ENCODE measurements around the gene SLC25A25. TPM values are rescaled to one million over a fixed set of nuclear protein-coding genes. Genes with fewer than 3 reads are reported as not detected.

SLC25A25 gene
- total and polyA plus RNA-seq, 9 of the 15 experiments (the other 6 are each of a cell fraction or from before 2014, with no cell fraction given): 0.07 to 35.9 (median 23.2) TPM

GRCh38 chr9:128077847-128078503 lies 9.9 kb downstream of the SLC25A25 start (continued):
- 0 out of 2 replicates have a peak, but pooled peaks have one; percentile 31 for TF ChIP-seq HEY1 (CRISPR knock-in tag; IDR thresholded peaks at IDR 0.05; ENCODE audit: borderline replicate concordance)
- TF ChIP-seq TGIF2 (CRISPR knock-in tag; IDR thresholded peaks at IDR 0.05): no peak
- TF ChIP-seq MAZ (CRISPR knock-in tag; conservative IDR thresholded peaks at IDR 0.05 in 1 of 2, IDR thresholded peaks at IDR 0.05 in 1 of 2): peak in 1 of 2 experiments; percentile 49; a peak in 3 of 4 replicates
- TF ChIP-seq, protein P1, sequence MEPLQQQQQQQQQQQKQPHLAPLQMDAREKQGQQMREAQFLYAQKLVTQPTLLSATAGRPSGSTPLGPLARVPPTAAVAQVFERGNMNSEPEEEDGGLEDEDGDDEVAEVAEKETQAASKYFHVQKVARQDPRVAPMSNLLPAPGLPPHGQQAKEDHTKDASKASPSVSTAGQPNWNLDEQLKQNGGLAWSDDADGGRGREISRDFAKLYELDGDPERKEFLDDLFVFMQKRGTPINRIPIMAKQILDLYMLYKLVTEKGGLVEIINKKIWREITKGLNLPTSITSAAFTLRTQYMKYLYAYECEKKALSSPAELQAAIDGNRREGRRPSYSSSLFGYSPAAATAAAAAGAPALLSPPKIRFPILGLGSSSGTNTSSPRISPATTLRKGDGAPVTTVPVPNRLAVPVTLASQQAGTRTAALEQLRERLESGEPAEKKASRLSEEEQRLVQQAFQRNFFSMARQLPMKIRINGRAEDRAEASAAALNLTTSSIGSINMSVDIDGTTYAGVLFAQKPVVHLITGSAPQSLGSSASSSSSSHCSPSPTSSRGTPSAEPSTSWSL (CRISPR knock-in tag; IDR thresholded peaks at IDR 0.05; ENCODE audit: borderline replicate concordance): no peak
- TF ChIP-seq SOX6 (IDR thresholded peaks at IDR 0.05): peak; percentile 31; the same call in 1 of the 2 replicates
- TF ChIP-seq TAL1 (IDR thresholded peaks at IDR 0.05): peak; percentile 41; the same call in 1 of the 2 replicates
- TF ChIP-seq ZNF175 (CRISPR knock-in tag; IDR thresholded peaks at IDR 0.05; ENCODE audit: low read depth): no peak
- peak; percentile 97 for TF ChIP-seq JUND (IDR thresholded peaks at IDR 0.05; ENCODE audit: borderline replicate concordance, low read depth, low read length)
- peak; percentile 92; the same call in 2 of the 3 replicates for TF ChIP-seq JUND (tag; IDR thresholded peaks at IDR 0.05; ENCODE audit: borderline replicate concordance, low read depth, low read length)
- TF ChIP-seq ZNF589 (CRISPR knock-in tag; IDR thresholded peaks at IDR 0.05; ENCODE audit: low read depth): no peak
- peak; percentile 48; the same call in 1 of the 2 replicates for TF ChIP-seq MYNN (IDR thresholded peaks at IDR 0.05)
- TF ChIP-seq MYNN (CRISPR knock-in tag; IDR thresholded peaks at IDR 0.05): no peak
- peak; percentile 88 for TF ChIP-seq JUN (IDR thresholded peaks at IDR 0.05; ENCODE audit: borderline replicate concordance, low read depth, low read length)
- TF ChIP-seq JUN (CRISPR knock-in tag; IDR thresholded peaks at IDR 0.05; ENCODE audit: borderline replicate concordance): no peak
- no peak for TF ChIP-seq HMG20B (CRISPR knock-in tag; IDR thresholded peaks at IDR 0.05)
- 0 out of 2 replicates have a peak, but pooled peaks have one; percentile 29 for TF ChIP-seq ZNF197 (CRISPR knock-in tag; IDR thresholded peaks at IDR 0.05; ENCODE audit: low read depth)
- no peak for TF ChIP-seq ZNF431 (CRISPR knock-in tag; IDR thresholded peaks at IDR 0.05)
- TF ChIP-seq ZFP36 (IDR thresholded peaks at IDR 0.05; ENCODE audit: low read depth, low read length, partially characterized antibody): peak; percentile 61
- peak; percentile 84 for TF ChIP-seq SMARCA4 (IDR thresholded peaks at IDR 0.05)
- TF ChIP-seq ARID1B (IDR thresholded peaks at IDR 0.05): peak; percentile 74
- TF ChIP-seq ZNF311 (CRISPR knock-in tag; IDR thresholded peaks at IDR 0.05): peak; percentile 42; the same call in 1 of the 2 replicates
- TF ChIP-seq TCF3 (CRISPR knock-in tag; IDR thresholded peaks at IDR 0.05): 0 out of 2 replicates have a peak, but pooled peaks have one; percentile 5
- TF ChIP-seq ZNF561 (CRISPR knock-in tag; conservative IDR thresholded peaks at IDR 0.05): 0 out of 2 replicates have a peak, but pooled peaks have one; percentile 62
- TF ChIP-seq SP1 (CRISPR knock-in tag; IDR thresholded peaks at IDR 0.05): no peak; the same call in 1 of the 2 replicates
- peak; percentile 74 for TF ChIP-seq ZNF239 (CRISPR knock-in tag; IDR thresholded peaks at IDR 0.05)
- TF ChIP-seq MEF2D (tag; conservative IDR thresholded peaks at IDR 0.05; ENCODE audit: low read depth): no peak
- peak in 1 of 2 experiments; percentile 82; a peak in 2 of 4 replicates for TF ChIP-seq RCOR1 (IDR thresholded peaks at IDR 0.05; ENCODE audit: borderline replicate concordance in 1 of 2, low read depth in 2 of 2, low read length in 2 of 2)
- no peak for TF ChIP-seq NR2C1 (IDR thresholded peaks at IDR 0.05)
- 0 out of 2 replicates have a peak, but pooled peaks have one; percentile 24 for TF ChIP-seq NR2C1 (tag; IDR thresholded peaks at IDR 0.05)
